Kidney epithelial cell (primary cell): Measurements from ENCODE around the gene RSPH9. TPM values are rescaled to one million over a fixed set of nuclear protein-coding genes. Genes with fewer than 3 reads are reported as not detected.

Experiments
- DNase-seq: peaks from one replicate; pipeline ENCODE4 v3.0.0-alpha.2; 2010; ENCODE audit warnings: low read depth
- H3K27me3 ChIP-seq: 2 replicates; pipeline ENCODE4 v1.6.0; 2011; ENCODE audit warnings: low read length; ENCODE audit not compliant: control insufficient read depth, insufficient read depth
- H3K36me3 ChIP-seq: 2 replicates; pipeline ENCODE4 v1.5.1; 2011; ENCODE audit warnings: low read length; ENCODE audit not compliant: control insufficient read depth, insufficient read depth
- H3K4me3 ChIP-seq: 2 replicates; pipeline ENCODE4 v1.5.1; 2011; ENCODE audit warnings: low read depth, mild to moderate bottlenecking, control low read depth, low read length
- total RNA-seq: library from RNA; depleted of rRNA; stranded (reverse); fragments of >200 nt; gene quantifications from 2 replicates; pipeline ENCODE4 v1.2.3, GENCODE V29; 2015
- TF ChIP-seq, protein P1 (sequence below): IDR thresholded peaks from 2 replicates; pipeline ENCODE4 v1.5.1; 2011; ENCODE audit warnings: mild to moderate bottlenecking, moderate library complexity, low read length, control low read depth, inconsistent platforms; ENCODE audit not compliant: insufficient read depth, poor library complexity, severe bottlenecking

Gene RSPH9, protein sequence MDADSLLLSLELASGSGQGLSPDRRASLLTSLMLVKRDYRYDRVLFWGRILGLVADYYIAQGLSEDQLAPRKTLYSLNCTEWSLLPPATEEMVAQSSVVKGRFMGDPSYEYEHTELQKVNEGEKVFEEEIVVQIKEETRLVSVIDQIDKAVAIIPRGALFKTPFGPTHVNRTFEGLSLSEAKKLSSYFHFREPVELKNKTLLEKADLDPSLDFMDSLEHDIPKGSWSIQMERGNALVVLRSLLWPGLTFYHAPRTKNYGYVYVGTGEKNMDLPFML
- 0.08 and 0.41 TPM in 2 replicates for total RNA-seq

DNA sequence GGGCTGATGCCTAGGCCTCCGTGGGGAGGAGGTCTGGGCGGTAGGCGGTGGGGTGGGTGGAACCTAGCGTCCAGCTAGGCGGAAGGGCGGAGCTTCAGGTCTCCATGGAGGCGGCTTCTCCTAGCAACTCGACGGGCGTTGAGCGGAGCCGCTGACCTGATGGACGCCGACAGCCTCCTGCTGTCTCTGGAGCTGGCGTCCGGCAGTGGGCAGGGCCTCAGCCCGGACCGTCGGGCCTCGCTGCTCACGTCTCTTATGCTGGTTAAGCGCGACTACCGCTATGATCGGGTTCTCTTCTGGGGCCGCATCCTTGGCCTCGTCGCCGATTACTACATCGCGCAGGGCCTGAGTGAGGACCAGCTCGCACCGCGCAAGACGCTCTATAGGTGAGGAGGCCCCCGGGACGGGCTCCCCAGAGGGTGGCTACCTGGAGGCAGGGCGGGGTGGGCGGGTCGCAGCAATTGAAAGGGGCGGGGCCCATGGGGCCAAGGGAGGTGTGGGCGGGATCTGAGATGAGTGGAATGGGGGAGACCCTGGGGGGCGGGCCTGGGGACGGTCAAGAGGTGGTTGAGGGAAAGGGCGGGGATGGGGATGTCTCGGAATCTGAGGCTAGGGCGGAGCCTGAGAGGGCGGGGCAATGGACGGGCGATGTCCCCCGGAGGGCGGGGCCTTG is at the start of gene RSPH9:
Gene RSPH9, plus strand, starts transcription at position 97 of the 673 bp plus-strand sequence. Its CDS starts 63 bp downstream, at position 160.
- no peaks in the 10 kb centered on the region for H3K27me3 ChIP-seq
- H3K4me3 ChIP-seq: peak within 1 kb of the TSS; percentile 48
- H3K36me3 ChIP-seq: no peaks in the 10 kb centered on the region
- no peak for DNase-seq
- TF ChIP-seq, protein P1, sequence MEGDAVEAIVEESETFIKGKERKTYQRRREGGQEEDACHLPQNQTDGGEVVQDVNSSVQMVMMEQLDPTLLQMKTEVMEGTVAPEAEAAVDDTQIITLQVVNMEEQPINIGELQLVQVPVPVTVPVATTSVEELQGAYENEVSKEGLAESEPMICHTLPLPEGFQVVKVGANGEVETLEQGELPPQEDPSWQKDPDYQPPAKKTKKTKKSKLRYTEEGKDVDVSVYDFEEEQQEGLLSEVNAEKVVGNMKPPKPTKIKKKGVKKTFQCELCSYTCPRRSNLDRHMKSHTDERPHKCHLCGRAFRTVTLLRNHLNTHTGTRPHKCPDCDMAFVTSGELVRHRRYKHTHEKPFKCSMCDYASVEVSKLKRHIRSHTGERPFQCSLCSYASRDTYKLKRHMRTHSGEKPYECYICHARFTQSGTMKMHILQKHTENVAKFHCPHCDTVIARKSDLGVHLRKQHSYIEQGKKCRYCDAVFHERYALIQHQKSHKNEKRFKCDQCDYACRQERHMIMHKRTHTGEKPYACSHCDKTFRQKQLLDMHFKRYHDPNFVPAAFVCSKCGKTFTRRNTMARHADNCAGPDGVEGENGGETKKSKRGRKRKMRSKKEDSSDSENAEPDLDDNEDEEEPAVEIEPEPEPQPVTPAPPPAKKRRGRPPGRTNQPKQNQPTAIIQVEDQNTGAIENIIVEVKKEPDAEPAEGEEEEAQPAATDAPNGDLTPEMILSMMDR: no peak

DNA sequence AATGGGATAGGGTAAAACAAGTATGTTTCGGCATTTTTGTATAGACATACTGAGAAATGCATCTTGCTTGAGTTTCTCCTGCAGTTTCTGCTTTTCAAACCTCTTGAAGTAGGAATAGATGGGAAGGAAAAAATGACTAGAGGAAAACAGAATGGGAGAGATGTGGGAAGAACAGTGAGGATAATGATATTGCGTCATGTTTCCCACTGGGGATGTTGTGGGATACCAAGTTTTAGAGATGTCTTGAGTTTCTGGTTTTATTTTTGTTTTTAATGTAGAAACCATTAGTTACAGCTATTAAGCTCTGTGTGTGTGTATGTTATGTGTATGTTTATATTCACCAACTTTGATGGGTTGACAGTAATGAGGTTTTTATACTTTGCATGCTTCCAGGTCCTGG is 44.2 kb upstream of the RSPH9 start:
- Histone ChIP-seq H3K4me3 (no peak overlapping the region), H3K36me3 (no peaks in the 10 kb centered on the region), H3K27me3 (no peaks in the 10 kb centered on the region)
- DNase-seq: no peak
- TF ChIP-seq, protein P1: no peak

DNA sequence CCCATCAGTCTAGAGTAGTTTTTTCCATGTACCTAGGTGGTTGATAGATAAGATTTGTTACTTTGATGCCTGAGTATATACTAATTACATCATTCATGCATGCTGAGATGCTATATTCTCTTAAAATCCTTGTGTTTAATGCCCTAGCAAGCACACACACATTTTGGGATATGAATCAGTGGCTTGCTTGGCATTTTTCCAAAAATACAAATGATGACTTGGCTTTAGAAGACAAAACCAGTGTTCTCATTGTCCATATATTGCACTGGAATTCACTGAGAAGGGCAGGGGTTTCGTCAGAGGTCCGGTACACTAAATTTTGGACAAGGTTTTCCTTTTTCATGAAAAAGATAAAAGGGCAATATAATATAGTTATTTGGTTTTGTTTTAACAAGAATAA is 40.7 kb upstream of the RSPH9 start:
- DNase-seq: no peak
- TF ChIP-seq, protein P1: no peak
- H3K27me3 ChIP-seq: no peaks in the 10 kb centered on the region
- H3K4me3 ChIP-seq: no peak overlapping the region
- no peaks in the 10 kb centered on the region for H3K36me3 ChIP-seq

DNA sequence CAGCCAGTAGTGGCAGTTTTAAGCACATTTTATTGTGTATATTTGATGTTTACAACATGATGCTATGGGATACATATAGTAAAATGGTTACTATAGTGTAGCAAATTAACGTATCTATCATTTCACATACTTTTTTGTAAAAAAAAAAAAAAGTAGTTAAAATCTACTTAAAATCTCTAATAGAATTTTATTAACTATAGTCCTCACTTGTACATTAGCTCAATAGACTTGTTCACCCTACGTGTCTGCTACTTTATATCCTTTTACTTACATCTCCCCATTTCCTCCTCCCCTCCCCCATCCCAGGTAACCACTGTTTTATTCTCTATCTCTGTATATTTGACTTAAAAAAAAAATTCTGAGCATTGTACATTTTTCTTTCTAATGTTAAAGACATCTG is 38.8 kb upstream of the RSPH9 start:
- TF ChIP-seq, protein P1: no peak
- Histone ChIP-seq H3K4me3 (no peak overlapping the region), H3K27me3 (no peaks in the 10 kb centered on the region), H3K36me3 (no peaks in the 10 kb centered on the region)
- no peak for DNase-seq

DNA sequence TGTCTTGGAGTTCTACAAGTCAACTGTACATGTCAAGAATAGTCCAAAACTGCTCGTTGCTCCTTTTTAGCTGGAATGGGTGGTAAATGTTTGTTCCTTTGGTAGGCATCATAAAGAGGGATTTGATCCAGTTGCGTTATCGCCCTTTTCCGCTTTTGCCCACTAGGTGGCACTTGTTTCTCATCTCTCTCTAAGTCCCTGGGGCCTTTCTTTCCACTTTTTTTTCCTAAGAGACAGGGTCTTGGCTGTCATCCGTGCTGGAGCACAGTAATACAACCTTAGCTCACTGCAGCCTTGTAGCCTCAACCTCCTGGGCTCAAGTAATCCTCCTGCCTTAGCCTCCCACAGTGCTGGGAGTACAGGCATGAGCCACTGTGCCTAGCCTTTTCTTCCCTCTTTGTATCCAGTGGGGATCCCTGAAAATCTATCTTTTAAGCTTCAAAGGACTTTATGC is 36.5 kb upstream of the RSPH9 start:
- TF ChIP-seq, protein P1: peak; percentile 89
- H3K4me3 ChIP-seq: no peak overlapping the region
- H3K36me3 ChIP-seq: no peaks in the 10 kb centered on the region
- DNase-seq: peak; percentile 55
- no peaks in the 10 kb centered on the region for H3K27me3 ChIP-seq
